GM19099 (cell line): ENCODE results near the gene AREL1.

ENCODE experiments used
- POLR2A ChIP-seq: IDR thresholded peaks from 3 replicates; pipeline ENCODE4 v1.6.1; 2011; ENCODE audit warnings: low read depth; ENCODE audit not compliant: insufficient read length; ENCODE audit errors: extremely low read depth

AREL1 gene

DNA sequence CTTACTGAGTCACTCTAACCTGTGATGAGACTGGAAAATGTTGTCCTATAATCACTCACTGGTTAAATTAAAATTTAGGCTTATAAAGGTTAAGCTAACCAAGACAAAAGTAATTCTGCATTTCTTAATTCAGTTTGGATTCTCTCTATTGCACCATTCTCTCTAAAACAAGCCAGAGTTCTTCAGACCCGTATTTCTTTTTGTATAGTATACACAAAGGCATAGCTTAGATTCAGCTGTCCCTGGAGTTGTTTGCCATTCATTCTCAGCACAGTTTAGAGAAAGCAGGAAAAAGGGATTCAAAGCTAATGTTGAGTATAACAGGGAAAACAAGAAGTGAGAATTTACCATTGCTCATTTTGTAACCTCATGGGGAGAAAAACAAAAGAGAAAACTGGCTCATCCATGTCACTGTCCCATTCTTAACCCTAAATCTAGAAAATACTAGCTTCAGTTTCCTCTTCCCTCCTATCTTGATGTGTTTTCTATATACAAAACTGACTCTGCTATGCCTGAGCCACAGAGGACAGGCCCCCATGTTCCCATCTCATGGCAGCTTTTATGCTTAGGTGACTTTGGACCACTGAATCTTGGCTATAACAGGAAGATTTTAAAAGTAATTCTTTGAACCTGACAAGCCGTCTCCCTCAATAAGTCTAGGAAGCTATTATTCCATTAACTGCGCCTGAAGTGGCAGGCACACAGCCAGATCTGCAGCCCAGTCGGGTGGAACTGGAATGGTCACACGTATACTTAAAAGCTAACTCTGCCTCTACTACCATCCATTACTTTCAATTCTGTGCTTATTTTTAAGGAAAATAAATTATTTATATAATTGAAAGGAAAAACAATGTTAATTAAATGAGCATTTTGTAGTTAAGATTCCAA is 7.0 kb downstream of the AREL1 start:
- no peak for TF ChIP-seq POLR2A

DNA sequence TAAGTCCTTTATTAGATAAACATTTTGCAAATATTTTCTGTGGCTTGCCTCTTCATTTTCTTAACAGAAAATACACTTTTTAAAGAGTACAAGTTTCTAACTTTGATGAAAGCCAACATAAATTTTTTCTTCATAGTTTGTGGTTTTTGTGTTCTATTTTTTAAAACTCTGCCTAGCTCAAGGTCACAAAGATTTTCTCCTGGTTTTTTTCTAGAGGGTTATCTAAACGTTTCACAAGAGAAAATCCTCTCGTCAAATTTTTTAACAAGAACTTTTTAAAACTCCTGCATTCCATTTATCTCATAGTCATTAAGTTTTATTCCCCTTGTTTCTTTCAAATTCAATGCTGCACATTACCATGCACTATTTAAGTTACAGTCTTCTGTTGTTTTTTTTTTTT is 8.2 kb downstream of the AREL1 start:
- no peak for TF ChIP-seq POLR2A

DNA sequence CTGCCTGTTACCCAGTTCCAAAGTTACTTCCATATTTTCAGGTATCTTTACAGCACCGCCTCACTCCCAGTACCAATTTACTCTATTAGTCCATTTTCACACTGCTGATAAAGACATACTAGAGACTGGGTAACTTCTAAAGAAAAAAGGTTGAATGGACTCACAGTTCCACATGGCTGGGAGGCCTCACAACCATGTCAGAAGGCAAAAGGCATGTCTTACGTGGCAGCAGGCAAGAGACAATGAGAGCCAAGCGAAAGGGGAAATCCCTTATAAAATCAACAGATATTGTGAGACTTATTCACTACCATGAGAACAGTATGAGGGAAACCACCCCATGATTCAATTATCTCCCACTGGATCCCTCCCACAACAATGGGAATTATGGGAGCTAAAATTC is 9.8 kb downstream of the AREL1 start:
- TF ChIP-seq POLR2A = no peak

DNA sequence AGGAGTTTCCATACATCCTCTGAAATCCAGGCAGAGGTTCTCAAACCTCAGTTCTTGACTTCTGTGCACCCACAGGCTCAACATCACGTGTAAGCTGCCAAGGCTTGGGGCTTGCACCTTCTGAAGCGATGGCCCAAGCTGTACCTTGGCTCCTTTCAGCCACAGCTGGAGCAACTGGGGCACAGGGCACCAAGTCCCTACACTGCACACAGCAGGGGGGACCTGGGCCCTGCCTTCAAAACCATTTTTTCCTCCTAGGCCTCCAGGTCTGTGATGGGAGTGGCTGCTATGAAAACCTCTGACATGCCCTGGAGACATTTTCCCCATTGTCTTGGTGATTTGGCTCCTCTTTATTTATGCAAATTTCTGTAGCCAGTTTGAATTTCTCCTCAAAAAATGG is 10.6 kb downstream of the AREL1 start:
- TF ChIP-seq POLR2A = no peak

DNA sequence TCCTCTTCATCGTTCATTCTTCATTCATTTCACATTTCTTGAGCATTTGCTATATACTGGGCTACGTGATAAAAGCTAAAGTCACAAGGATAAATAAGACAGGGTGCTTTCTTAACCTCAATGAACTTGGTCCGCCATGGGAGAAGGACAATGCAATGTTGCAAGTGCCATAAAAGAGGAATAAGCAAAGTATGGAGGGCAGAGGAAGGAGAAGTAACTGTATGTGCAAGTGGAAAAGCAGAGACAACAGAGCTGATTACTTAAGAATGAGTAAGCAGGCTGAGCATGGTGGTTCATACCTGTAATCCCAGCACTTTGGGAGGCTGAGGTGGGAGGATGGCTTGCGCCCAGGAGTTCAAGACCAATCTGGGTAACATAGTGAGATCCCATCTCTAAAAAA is 14.4 kb downstream of the AREL1 start:
- no peak for TF ChIP-seq POLR2A

DNA sequence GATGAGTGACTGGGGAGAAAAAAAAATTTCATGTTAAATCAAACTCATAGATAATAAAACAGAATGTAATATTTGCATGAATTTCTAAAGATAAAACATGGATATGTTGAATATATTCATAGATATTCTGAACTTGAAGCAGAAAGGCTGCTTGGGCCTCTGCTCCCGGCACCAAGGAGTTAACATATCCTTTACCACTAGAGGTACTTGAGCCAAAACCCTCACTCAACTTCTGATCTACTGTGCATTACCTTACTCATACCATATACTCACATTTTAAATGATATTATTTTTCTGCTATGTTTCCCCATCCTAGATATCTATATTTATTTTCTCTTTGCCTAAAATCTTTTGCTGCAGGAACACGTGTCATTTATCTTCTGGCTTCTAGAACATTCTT is 14.9 kb downstream of the AREL1 start:
- TF ChIP-seq POLR2A = no peak

DNA sequence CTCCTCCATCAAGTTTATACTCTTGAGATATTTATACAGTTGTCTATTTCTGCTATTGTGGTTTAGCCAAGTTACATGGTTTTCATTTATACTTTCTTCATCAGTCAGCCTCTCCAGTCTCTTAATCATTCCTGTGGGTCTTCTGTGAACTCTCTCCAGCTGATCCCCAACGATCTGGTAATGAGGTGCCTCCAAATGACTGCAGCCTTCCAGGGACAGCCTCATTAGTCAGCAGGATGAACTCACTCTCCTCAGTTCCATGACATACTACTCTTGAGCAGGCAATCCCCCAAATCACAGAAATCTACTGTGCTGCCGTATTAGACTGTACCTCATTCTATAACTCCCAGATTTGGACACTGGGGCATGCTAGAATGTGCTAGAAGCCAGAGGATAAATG is 15.3 kb downstream of the AREL1 start:
- TF ChIP-seq POLR2A = no peak

DNA sequence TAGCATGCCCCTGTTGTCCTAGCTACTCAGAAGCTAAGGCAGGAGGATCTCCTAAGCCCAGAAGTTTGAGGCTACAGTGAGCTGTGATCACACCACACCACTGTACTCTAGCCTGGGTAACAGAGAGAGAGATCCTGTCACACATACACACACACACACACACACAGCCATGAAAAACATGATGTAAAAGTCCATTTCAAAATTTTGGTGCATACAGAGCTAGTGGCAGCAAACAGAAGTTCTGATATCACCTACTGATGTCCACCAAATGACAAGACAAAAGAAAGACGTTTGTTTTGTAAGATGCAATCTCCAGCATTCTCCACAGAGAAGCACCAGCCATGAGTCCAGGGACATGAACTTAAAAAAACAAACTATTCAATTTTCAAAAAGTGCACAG is 15.9 kb downstream of the AREL1 start:
- no peak for TF ChIP-seq POLR2A

DNA sequence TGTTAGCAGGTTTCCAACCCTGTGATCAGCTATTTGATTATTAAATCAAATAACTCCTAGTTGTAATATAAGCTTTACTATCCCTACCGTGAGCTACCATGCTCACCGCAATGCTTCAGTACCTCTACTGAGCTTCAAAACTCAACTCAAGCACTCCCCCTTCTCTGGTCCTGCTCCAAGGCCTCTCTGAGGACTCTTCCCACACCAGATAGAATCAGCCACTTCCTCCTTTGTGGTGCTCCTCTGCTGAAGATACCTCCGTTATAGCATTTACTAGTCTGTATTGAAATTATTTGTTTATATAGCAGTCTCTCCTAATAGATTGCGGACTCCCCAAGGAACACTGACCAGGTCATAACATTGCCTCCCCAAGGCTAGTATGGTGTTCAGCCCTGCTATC is 17.5 kb downstream of the AREL1 start:
- no peak for TF ChIP-seq POLR2A

DNA sequence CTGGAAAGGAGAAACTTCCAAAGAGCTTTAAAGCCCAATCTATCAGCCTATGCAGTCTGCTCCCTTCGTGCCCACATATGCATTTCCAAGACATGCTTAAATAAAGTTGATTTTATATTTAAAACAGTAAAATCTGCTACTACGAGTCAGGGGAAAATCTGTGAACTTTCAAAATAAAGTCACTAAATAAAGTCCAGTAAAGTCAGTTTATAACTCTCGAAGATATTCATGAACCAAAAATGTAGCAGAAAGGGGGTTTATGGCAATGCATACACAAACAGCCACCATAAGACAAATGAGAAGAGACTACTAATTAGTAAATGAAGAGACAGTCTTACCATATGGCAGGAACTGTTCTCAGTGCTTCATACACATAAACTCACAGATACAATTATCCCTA is 19.7 kb downstream of the AREL1 start:
- TF ChIP-seq POLR2A = no peak

DNA sequence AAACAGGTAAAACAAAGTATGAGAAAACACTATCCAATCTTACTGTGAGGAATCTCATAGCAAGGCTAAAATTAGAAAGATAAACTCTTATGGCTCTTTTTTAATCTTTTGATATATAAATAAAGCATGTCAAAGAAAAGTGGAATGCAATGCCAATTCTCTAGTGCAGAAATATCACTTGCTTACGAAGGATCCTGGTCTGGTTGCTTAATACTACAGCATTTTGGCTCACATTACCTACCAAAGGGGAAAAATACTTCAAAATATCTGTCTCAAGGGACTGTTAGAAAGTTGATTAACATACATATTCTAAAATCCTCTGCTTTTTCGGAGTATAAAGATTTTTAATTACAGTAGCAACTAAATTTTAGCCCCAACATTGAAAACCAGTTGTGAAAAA is 21.4 kb downstream of the AREL1 start:
- no peak for TF ChIP-seq POLR2A

DNA sequence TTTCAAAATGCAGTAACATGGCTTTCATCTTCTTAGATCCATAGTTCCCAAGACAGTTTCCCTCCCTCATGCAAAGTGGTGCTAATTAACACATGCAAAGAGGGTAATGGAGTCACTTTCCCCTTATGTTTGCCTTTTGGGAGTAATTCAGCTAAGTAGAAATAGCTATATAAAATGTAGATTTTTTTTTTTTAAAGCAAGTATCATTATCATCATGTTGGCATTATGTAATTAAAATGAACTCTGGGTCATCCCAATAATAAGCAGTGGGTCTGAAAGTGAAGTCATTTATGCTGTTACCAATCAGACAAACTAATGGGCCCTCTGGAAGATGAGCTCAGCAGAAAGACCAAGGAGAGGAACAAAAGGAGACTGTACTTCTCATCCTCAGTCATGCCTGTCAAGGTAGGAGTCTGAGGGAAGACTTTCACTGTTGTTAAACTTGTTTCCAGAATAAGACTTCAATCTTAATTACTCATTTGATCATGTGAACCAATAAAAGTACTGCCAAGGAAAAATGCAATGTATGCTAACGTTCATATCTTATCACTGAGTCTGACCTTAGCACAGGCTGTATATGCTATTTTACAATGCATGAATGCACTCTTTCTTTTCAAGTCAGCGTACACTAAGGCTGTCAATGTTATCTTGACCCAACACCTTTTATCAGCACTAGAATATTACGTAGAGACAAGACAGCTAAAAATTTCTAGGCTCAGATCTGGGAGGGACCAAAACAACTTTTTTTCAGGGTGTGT is 26.8 kb downstream of the AREL1 start:
- TF ChIP-seq POLR2A = no peak

DNA sequence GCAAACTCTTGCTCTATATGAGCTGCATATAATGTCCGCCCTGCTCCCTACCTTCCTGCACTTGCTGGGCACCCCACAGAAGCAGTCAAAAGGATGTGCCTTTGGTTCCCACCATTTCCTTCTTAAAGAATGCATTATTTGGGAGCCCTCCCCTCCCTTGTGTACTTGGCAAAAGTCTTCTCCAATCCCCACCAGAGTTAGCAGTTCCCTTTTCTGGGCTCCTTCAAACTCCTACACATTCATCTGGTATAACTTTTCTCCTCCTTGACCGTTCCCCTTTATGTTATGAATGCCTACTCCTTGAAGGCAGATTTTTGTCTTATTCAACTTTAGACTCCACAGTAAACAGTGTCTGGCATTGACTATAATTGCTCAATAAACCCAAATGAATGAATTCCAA is 27.8 kb downstream of the AREL1 start:
- no peak for TF ChIP-seq POLR2A

DNA sequence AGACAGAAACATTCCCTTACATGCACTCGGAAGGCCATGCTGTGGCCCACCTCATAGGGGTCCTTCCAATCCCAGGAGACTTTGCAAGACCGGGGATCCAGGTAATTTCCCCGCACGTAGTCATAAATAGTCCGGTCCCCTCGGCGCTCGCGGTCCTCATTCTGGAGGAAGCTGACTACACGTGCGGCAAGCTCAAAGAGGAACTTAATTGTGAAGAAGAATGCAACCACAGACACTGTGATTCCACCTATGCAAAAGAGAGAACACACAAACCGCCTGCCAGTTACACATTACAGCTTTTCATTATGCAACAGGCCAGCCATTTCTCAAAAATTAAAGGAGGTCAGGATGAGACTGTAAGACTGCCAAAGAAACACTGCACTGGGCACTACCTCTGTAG is 28.4 kb downstream of the AREL1 start:
- no peak for TF ChIP-seq POLR2A

DNA sequence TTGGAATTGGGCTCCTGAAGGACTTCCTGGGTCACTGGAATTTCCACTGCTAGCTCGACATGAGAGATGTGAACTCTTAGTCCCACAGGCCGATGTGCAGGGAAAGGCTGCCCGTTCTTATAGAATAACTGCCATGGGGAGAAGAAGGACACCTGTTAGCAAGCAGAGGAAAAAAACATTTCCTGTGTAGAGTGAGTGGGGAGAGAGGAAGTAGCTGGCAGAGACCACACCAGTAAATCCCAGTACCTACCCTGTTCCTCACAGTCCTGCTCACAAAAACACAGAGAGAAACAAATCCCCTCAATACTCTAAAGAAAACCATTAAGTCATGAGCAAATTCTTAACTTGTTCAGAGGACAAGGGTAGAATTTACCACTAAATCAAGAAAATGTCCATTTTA is 29.5 kb downstream of the AREL1 start:
- no peak for TF ChIP-seq POLR2A
